GM12891 (cell line): ENCODE data around the gene DCTN3.

Experiments
- PAX5 ChIP-seq: IDR thresholded peaks from 2 replicates; pipeline ENCODE4 v1.6.1; 2011; ENCODE audit warnings: low read length, moderate library complexity, mild to moderate bottlenecking; ENCODE audit not compliant: insufficient read depth, severe bottlenecking
- POLR2A ChIP-seq: IDR thresholded peaks from 2 replicates; pipeline ENCODE4 v1.6.1; 2011; ENCODE audit warnings: low read depth, low read length, control low read depth
- POLR2AphosphoS5 ChIP-seq: IDR thresholded peaks from 2 replicates; pipeline ENCODE4 v1.6.1; 2011; ENCODE audit warnings: low read depth, low read length, control low read depth
- POU2F2 ChIP-seq: IDR thresholded peaks from 2 replicates; pipeline ENCODE4 v1.6.1; 2011; ENCODE audit warnings: low read depth, mild to moderate bottlenecking, control low read depth, low read length, moderate library complexity
- TAF1 ChIP-seq: IDR thresholded peaks from 2 replicates; pipeline ENCODE4 v1.6.1; 2011; ENCODE audit warnings: low read depth, low read length, control low read depth

GRCh38 chr9:34564617-34565016 is 55.7 kb downstream of the DCTN3 start:
- no peak for TF ChIP-seq POLR2A
- no peak for TF ChIP-seq POLR2AphosphoS5
- TF ChIP-seq TAF1, result no peak
- no peak for TF ChIP-seq PAX5
- no peak for TF ChIP-seq POU2F2
